Amygdala (tissue), 56 donors: Measurements from ENCODE around the gene NUB1.

ENCODE experiments used
- DNase-seq, 56 donors: peaks; one replicate each; lab custom pipeline; 2025; lab: John Stamatoyannopoulos, UW

NUB1 gene

DNA sequence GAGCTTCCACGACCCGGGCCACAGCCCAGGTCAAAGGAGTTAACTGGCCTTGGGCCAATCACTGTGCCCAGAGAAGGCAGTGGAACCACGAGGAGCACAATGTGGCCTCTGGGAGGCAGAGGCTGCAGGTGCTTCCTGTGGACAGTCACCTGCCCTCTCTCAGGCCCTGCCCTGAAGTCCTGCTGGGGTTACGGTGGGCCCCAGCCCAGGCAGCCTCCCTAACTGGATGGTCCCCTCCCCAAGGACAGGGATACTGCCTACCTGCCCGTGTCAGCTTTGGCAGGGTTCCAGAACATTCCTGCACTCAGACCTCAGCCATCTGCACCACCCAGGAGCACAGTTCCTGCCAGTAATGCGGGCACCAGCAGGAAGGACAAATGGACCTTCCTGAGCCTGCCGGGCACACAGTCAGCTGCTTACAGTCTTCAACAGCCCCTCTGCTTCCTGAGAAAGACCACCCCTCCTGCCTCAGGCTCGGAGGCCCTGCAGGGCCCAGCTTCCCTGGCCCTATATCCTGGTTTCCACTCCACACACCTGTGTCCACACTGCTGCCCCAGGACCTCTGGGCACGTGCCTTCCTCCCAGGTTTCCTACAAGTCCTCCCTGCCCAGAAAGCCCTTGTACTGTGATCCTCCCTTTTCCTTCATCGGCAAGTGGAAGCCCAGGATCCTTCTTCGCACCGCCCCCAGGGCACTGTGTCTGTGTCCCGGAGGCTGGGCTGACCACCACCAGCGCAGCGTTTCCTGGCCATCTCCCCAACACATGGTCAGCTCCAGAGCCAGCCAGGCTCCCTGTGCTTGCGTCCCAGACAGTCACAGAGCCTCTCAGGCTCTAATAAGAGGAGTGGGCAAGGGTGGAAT, 44.9 kb downstream of the NUB1 start:
- DNase-seq: no peak

- no peak for DNase-seq
These were observed 45.8 kb downstream of the NUB1 start for GRCh38 chr7:151387161-151388006.

- no peak for DNase-seq
These were observed 46.3 kb downstream of the NUB1 start for GRCh38 chr7:151388007-151388297.

GRCh38 chr7:151388430-151388829, 46.8 kb downstream of the NUB1 start:
- no peak for DNase-seq

GRCh38 chr7:151389096-151389767, 47.6 kb downstream of the NUB1 start:
- DNase-seq: no peak

- no peak for DNase-seq
These were observed 48.4 kb downstream of the NUB1 start for GRCh38 chr7:151389768-151390597.

GRCh38 chr7:151390598-151391357, 49.2 kb downstream of the NUB1 start:
- no peak for DNase-seq

DNA sequence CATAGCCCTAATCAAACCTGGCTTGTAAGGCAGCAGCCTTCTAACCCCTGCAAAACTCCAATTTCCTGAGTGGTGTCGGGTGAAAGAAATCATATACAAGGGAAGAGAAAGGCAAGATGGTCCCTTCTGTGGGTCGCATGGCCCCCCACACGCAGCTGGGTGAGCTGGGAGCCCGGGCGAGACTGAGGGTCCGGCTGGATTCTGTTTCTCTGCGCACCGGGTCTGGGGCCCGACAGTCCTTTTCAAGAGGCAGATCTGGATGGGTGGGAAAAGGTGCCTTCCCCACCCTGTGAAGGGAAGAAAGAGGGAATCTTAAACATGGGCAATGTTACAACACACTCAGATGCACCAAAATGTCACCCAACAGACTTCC, 49.7 kb downstream of the NUB1 start:
- no peak for DNase-seq

DNA sequence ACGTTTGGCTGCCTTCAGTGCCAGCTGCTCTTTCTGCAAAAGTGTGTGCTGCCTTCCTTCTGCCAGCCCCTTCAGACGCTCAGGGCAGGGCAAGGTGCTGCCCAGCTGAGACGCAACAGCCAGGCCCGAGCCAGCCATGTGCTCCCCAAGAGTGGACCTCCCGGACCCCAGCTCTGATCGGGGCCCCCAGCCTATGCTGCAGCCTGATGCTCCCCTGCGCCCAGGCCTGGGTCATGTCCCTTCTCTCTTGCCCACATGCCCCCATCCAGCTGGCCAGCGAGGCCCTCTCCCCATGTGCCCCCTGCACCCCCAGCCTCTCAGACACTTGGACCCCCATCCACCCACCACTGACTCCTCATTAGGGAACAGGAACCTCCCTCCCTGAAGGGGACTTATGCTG, 50.4 kb downstream of the NUB1 start:
- DNase-seq: no peak

GRCh38 chr7:151392426-151392825, 50.8 kb downstream of the NUB1 start:
- DNase-seq: no peak

DNA sequence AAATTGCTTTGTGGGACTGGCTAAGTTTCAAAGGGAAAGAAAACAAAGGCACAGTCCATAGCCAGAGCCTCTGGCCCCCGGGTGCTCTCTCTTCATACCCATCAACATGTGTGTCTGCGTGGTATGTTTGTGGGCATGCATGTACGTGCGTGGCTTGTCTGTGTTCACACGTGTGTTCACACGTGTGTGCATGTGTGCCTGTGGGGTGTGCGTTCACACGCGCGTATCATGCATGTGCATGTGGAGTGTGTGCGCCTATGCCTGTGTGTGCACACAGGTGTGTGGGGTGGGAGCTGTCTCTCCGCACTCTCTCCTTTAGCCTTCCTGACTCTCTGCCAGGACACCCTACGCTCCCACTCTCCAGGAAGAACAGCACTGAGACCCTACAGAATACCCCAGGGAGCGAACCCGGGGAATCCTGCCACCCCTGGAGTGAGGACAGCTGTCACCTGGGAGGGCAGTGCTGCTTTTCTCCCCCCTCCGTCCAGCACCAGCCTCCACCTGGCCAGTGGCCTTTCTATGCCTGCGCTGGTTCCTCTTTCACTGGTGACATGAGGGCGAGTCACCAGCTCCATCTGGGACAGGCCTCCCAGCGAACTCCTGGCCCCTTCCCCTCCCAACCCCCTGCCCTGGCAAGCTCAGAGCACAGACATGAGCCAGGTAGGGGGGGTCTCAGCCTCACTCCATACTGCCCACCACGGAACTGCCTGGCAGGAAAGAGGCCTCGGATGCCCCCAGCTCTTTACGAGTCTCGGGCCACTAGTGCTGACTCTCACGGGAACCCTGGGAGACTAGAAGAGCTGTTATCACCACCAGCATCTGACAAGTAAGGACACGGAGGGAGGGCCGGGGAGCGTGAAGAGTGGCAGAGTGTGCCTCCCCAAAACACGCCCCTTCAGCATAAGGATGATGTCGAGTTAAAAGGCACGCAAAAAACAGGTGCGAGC, 51.7 kb downstream of the NUB1 start:
- DNase-seq: no peak

DNA sequence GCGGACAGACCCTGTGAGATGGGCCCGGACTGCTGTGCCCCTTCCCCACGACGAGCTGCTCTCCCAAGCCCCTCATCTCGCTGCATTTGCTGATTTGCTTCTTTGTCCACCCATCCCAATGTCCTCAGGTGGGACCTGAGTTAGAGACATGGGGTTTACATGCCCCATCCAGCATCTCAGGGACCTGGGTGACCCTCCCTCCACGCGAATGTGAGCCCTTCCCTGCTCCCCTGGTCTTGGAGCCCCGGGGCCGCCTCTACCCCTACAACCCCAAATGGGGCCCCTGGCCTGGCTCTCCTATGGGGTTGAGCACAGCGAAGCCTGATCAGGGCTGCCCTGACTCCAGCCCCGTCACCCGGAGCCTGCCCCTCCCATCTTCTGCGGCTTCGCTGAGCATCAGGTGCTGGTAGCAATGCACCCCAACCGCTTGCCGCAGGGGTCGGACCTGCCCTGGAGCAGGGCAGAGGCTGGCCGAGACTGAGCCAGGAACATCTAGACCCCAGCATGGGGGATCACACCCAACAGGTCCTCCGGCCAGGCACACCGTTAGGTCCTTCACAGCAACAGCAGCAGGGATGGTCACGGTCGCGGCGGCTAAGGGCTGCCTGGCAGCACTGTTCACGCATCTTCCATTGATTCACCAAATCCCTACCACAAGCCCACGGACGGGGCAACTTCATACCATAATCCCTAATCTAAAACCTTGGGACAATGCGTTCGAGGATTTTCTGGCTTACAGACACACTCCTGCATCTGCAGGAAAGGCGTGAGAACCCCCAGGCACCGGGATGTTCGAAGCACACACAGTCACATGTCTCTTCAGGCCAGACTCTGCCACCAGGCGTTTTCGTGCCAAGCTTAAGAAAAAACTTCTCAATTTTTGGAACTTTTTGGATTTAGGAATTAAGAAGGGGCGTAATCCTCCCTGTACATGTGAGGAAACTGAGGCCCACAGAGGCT, 52.7 kb downstream of the NUB1 start:
- no peak for DNase-seq

- no peak for DNase-seq
These were observed 53.4 kb downstream of the NUB1 start for GRCh38 chr7:151395036-151395367.

DNA sequence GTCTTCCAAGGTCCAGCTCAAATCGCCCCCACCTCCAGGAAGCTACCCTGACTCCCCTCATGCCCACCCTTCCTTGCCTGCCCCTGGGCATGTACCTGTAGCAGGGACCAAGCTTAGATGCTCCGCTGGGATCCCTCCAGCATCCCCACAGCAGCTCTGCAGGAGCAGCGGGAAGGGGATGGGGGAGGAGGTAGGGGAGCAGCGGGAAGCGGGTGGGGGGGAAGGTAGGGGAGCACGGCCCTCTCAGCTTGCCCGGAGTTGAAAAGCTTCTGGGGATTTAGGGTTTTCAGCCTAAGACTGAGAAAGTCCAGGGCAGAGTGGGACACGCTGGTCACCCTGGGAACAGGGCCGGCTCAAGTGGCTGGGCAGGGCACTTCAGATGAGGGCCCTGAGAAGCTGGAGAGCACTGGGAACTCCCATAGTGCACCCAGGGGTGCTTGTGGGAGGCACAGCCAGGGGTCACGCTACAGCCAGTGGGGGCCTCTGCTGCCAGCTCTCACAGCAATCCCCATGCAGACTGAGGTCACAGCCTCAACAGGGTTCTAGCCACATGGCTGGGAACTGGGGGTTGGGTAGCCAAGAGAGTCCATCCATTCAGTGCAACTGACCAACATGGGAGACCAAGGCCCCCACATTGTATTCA, 54.8 kb downstream of the NUB1 start:
- no peak for DNase-seq

- DNase-seq: no peak
These were observed 55.4 kb downstream of the NUB1 start for GRCh38 chr7:151397026-151397425.

DNA sequence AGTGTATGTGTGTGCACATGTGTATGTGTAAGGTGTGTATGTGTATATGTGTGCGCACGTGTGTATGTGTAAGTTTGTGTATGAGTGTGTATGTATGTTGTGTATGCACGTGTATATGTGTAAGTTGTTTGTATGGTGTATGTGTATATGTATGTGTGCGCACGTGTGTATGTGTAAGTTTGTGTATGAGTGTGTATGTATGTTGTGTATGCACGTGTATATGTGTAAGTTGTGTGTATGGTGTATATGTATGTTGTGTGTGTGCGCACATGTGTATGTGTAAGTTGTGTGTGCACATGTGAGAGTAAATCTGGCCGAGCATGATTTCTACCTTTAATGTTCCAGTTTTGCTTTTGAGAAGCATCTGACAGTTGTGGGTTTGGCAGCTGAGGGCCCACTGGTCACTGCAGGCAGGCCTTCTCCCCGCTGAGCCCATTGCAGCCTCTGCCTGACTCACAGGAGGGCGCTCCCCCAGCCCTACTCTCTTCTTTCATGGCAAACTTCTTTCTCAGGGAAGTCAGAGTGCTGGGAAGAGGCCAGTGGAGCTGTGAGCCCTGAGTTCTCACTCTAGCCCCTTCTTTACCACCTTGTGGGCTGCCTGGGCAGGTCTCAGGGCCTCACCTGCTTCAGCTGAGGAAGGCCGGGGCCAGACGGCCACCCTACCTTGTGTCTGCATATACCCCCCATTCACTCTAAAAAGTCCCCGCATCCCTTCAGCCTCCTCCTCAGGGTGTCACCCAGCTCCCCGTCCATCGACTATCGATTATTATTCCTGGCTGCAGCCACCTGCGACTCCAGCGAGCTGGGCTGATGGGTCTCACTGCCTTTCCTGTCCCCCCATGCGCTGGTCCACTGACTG, 57.1 kb downstream of the NUB1 start:
- no peak for DNase-seq
